GM19372 (cell line): Measurements from ENCODE around the gene SLC25A25.

Source experiments
- ATAC-seq: cut with Tn5 transposase; IDR thresholded peaks from one replicate; pipeline ENCODE4 v1.9.1; 2021; ENCODE audit warnings: mild to moderate bottlenecking, low read depth, moderate library complexity; ENCODE audit not compliant: unreplicated experiment

Gene SLC25A25

DNA sequence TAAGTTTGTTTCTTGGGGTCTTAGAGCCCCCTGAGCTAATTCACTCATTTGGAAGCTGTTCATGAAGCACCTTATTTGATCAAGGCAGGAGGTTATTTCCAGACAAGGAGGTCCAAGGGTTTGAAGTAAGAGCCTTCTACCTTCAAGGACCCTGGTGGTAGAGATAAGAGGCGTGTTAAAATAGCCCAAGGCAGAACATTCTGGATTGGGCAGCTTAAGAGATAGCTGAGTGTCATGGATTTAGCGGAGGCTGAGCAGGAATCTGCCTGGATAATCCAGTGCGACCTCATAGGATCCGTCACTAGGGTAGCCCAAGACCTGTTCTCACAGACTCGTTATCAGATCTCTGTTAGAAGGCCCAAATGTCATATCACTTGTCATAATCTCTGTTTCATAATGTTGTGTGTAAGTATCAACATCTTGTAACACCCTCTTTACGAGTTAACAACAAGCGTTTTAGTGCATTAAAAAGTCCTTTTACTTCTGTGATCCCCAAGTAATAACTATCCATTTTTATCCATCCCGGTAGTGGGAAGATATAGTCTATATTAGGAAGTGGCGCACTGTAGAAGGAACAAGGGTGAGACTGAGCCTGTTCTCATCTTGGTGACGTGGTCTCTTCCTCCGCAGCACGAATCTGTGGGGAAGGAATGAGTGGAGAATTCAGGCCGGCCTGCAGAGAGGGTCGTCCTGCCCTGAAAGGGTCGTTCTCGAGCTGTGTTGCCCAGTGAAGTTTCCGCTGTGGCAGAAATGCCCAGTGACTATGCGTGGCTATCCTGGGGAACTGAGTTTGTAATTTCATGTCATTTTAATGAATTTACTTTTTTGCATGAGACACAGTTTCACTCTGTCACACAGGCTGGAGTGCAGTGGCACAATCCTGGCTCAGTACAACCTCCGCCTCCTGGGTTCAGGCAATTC lies 28.8 kb downstream of the SLC25A25 start:
- no peak for ATAC-seq

GRCh38 chr9:128097543-128098296 lies 29.7 kb downstream of the SLC25A25 start:
- no peak for ATAC-seq

GRCh38 chr9:128098297-128099230 lies 30.5 kb downstream of the SLC25A25 start:
- ATAC-seq = no peak

DNA sequence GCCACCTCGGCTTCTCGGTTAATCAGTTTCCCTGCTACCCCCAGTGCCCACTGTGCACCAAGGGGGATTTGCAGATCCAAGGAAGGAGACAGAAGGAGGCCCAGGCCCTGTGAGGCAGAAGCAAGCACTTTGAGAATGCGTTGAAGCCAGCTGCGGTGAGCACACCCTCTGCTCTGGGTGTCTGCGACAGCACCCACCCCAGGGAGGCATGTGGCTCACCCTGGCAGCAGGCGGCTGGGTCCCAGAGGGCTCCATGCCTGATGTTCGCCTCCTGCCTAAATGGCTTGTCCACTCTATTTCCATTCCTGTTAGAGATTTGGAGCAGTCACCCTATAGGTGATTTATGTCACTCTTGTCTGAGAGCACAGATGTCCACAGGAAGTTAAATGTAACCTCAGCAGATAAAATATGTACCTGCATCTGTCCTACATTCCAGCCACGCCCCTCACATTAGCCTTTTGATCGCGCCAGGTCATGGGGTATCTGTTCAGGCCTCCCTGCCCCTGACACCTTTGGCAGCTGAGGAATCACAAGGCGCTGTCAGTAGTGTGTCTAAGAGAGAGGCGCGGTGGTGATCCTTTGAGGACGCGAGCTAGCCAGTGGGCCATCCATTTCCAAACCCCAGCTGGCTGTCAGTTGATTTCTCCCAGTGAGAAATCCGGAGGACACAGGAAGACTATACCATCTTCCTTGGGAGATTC lies 31.3 kb downstream of the SLC25A25 start:
- no peak for ATAC-seq

GRCh38 chr9:128099932-128100491 lies 32.0 kb downstream of the SLC25A25 start:
- no peak for ATAC-seq

DNA sequence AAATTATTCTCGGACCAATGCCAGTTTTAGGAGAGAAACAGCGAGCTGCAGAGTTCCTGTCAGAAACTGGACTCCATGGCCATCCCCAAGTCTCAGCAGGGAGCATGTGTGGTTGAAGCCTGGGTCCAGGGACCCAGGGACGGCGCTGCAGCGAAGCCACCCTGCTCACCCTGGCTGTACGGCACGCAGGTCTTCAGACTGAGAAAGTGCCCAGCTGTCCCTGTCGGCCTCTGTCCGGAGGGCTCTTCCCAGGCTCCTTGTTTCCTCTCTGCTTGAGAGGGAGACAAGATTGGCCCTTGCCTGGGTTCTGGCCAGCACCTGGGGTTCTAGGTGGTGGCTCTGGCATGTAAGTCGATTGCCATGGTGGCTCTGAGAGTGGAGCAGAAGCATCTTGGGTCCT lies 32.5 kb downstream of the SLC25A25 start:
- ATAC-seq = no peak

- no peak for ATAC-seq
Measured at GRCh38 chr9:128101231-128101661, 33.2 kb downstream of the SLC25A25 start.

DNA sequence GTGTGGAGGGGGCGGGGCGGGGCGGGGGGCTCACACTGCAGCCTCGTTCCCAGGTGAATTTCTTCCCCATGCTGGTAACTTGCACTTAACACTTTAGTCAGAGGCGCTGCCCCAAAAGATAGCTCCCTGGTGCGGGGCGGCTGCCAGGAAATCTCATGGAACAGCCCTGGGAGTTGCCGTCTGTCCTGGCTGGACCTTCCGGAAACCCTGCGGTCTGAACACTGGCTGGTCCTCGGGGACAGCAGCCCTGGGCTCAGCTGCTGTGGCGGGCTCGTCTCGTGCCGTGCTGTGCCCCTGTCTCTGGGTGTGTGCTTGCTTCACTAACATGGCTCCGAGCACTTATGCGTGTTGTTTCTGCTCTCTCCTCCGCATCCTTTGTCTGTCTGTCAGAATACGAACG lies 33.7 kb downstream of the SLC25A25 start:
- ATAC-seq = no peak

- ATAC-seq = no peak
Measured at GRCh38 chr9:128102196-128102595, 34.2 kb downstream of the SLC25A25 start.

DNA sequence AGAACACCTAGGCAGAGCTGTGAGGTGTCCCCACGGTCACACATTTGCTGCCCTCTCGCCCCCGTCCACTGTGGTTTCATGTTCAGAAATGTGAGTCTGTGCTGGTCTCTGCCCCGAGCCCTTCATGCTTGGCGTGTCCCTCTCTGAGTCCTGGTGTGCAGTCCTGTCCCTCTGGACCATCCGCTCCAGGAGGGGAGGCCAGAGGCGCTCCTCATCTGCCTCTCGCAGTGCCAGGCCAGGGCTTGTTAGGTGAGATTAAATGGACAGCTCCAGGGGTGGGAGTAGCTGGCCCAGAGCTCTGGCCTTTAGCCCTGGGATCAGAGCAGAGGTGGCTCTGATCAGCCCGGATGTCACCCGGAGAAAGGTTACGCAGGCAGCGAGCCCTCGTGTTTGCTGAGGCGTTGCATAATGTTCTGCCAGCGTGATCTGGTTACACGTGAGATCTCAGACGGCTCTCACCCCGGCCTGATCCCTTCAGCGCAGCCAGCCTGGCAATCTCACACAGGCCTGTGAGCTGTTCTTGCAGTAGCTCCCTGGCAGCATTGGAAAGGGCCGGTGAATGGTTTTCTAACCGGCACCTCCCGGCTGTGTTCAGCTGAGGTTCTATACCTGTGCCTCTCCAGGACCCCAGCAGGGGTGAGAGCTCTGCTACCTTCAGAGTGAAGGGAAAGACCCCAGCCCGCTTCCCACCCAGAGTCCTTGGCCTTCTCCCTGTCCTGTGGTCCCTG lies 35.0 kb downstream of the SLC25A25 start:
- no peak for ATAC-seq

DNA sequence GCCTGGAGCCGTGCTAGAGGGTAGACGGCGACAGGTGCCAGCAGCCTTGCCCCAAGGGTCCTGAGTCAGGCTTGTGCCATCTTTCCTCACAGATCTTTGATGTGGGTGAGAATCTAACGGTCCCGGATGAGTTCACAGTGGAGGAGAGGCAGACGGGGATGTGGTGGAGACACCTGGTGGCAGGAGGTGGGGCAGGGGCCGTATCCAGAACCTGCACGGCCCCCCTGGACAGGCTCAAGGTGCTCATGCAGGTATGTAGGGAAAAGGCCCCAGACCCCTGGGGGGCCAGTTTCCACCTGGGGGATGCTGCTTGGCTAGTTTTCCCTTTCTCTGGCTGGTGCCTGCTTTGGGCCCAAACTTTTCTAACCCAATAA lies 35.5 kb downstream of the SLC25A25 start:
- no peak for ATAC-seq

- ATAC-seq = no peak
Measured at GRCh38 chr9:128104171-128104618, 36.2 kb downstream of the SLC25A25 start.

GRCh38 chr9:128105538-128106175 lies 37.6 kb downstream of the SLC25A25 start:
- no peak for ATAC-seq

GRCh38 chr9:128106181-128106939 lies 38.3 kb downstream of the SLC25A25 start:
- no peak for ATAC-seq

GRCh38 chr9:128106940-128107467 lies 39.0 kb downstream of the SLC25A25 start:
- ATAC-seq = no peak

- no peak for ATAC-seq
Measured at GRCh38 chr9:128107468-128108268, 39.6 kb downstream of the SLC25A25 start.
